ENCODE measurements around the gene KDR. TPM values are rescaled to one million over a fixed set of nuclear protein-coding genes. Genes with fewer than 3 reads are reported as not detected.

Gene KDR
- total and polyA plus RNA-seq, 4 donors: 6.1 to 39.1 (median 24.6) TPM

DNA sequence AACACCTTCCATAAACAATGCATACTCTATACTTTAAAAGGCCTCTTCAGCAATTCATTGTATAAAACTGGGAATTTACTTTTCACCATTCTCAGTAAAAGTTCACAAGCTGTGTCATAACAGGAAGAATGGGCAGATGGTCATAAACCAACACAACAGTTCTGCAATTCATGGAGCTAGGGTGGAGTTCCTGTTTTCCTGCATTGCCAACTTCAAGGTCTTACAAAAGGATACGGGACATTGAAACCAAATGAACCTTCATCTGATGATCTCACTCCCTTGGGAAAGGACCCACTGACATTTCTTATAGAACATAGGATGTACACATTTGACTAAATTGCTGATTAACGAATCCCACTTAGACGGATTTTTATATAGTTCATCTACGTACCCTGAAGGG, 4.1 kb downstream of the KDR start:
- TF ChIP-seq HNF4A (conservative IDR thresholded peaks at IDR 0.05) (no peak), TAF1 (conservative IDR thresholded peaks at IDR 0.05) (no peak), FOXA1 (IDR thresholded peaks at IDR 0.05) (no peak), JUND (IDR thresholded peaks at IDR 0.05) (no peak)
- TF ChIP-seq, protein P1, sequence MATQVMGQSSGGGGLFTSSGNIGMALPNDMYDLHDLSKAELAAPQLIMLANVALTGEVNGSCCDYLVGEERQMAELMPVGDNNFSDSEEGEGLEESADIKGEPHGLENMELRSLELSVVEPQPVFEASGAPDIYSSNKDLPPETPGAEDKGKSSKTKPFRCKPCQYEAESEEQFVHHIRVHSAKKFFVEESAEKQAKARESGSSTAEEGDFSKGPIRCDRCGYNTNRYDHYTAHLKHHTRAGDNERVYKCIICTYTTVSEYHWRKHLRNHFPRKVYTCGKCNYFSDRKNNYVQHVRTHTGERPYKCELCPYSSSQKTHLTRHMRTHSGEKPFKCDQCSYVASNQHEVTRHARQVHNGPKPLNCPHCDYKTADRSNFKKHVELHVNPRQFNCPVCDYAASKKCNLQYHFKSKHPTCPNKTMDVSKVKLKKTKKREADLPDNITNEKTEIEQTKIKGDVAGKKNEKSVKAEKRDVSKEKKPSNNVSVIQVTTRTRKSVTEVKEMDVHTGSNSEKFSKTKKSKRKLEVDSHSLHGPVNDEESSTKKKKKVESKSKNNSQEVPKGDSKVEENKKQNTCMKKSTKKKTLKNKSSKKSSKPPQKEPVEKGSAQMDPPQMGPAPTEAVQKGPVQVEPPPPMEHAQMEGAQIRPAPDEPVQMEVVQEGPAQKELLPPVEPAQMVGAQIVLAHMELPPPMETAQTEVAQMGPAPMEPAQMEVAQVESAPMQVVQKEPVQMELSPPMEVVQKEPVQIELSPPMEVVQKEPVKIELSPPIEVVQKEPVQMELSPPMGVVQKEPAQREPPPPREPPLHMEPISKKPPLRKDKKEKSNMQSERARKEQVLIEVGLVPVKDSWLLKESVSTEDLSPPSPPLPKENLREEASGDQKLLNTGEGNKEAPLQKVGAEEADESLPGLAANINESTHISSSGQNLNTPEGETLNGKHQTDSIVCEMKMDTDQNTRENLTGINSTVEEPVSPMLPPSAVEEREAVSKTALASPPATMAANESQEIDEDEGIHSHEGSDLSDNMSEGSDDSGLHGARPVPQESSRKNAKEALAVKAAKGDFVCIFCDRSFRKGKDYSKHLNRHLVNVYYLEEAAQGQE (IDR thresholded peaks at IDR 0.05): no peak
- Histone ChIP-seq H3K9ac (ENCODE audit: low read depth in 1 of 2, low read length in 2 of 2) (no peak overlapping the region), H3K4me1 (ENCODE audit: control insufficient read depth in 4 of 4, insufficient read depth in 4 of 4, low read length in 3 of 4) (peaks cover 0 to 4% (median 0%) of the 10 kb centered on the region in 4 donors), H3K36me3 (ENCODE audit: control insufficient read depth in 4 of 4, insufficient read depth in 3 of 4, low read depth in 1 of 4, low read length in 3 of 4) (no peaks in the 10 kb centered on the region), H3K9me3 (ENCODE audit: control insufficient read depth in 4 of 4, low read length in 3 of 4) (no peaks in the 10 kb centered on the region), H3K4me3 (ENCODE audit: low read depth in 1 of 3, low read length in 3 of 3) (no peak overlapping the region), H3K27me3 (ENCODE audit: control insufficient read depth in 4 of 4, insufficient read depth in 4 of 4, low read length in 3 of 4) (peaks cover 0 to 9% (median 3%) of the 10 kb centered on the region in 4 donors), H3K27ac (ENCODE audit: low read depth in 1 of 2, low read length in 2 of 2) (no peak overlapping the region)
- DNase-seq (ENCODE audit: low spot score): no peak
- WGBS: 70% methylated on average over 4 of the region's 4 CpGs

DNA sequence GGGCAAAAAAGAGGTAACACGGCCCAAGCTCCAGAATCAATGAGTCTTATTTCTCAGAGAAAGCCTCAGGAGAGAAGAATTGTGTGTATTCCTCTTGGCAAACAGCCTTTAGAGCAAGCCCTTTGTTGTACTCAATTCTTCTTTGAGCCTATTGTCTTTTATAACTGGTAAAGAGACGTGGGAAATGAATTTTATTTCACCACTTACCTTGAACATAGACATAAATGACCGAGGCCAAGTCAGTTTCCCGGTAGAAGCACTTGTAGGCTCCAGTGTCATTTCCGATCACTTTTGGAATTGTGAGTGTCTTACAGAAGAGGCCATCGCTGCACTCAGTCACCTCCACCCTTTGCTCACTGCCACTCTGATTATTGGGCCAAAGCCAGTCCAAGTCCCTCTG, 7.0 kb downstream of the KDR start:
- H3K27ac ChIP-seq (ENCODE audit: low read depth in 1 of 2, low read length in 2 of 2): no peak overlapping the region
- H3K36me3 ChIP-seq (ENCODE audit: control insufficient read depth in 4 of 4, insufficient read depth in 3 of 4, low read depth in 1 of 4, low read length in 3 of 4): no peaks in the 10 kb centered on the region
- no peak for DNase-seq (ENCODE audit: low spot score)
- no peak for TF ChIP-seq FOXA1 (IDR thresholded peaks at IDR 0.05)
- no peak for TF ChIP-seq RXRA (IDR thresholded peaks at IDR 0.05)
- TF ChIP-seq TAF1 (conservative IDR thresholded peaks at IDR 0.05): no peak
- TF ChIP-seq, protein P2, sequence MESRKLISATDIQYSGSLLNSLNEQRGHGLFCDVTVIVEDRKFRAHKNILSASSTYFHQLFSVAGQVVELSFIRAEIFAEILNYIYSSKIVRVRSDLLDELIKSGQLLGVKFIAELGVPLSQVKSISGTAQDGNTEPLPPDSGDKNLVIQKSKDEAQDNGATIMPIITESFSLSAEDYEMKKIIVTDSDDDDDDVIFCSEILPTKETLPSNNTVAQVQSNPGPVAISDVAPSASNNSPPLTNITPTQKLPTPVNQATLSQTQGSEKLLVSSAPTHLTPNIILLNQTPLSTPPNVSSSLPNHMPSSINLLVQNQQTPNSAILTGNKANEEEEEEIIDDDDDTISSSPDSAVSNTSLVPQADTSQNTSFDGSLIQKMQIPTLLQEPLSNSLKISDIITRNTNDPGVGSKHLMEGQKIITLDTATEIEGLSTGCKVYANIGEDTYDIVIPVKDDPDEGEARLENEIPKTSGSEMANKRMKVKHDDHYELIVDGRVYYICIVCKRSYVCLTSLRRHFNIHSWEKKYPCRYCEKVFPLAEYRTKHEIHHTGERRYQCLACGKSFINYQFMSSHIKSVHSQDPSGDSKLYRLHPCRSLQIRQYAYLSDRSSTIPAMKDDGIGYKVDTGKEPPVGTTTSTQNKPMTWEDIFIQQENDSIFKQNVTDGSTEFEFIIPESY (IDR thresholded peaks at IDR 0.05): no peak
- no peak for TF ChIP-seq EGR1 (IDR thresholded peaks at IDR 0.05; ENCODE audit: low read depth in 2 of 2)
- no peak for TF ChIP-seq JUND (IDR thresholded peaks at IDR 0.05)
- TF ChIP-seq, protein P3, sequence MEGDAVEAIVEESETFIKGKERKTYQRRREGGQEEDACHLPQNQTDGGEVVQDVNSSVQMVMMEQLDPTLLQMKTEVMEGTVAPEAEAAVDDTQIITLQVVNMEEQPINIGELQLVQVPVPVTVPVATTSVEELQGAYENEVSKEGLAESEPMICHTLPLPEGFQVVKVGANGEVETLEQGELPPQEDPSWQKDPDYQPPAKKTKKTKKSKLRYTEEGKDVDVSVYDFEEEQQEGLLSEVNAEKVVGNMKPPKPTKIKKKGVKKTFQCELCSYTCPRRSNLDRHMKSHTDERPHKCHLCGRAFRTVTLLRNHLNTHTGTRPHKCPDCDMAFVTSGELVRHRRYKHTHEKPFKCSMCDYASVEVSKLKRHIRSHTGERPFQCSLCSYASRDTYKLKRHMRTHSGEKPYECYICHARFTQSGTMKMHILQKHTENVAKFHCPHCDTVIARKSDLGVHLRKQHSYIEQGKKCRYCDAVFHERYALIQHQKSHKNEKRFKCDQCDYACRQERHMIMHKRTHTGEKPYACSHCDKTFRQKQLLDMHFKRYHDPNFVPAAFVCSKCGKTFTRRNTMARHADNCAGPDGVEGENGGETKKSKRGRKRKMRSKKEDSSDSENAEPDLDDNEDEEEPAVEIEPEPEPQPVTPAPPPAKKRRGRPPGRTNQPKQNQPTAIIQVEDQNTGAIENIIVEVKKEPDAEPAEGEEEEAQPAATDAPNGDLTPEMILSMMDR (IDR thresholded peaks at IDR 0.05; ENCODE audit: low read depth, low read length, missing input control): no peak
- TF ChIP-seq, protein P4, sequence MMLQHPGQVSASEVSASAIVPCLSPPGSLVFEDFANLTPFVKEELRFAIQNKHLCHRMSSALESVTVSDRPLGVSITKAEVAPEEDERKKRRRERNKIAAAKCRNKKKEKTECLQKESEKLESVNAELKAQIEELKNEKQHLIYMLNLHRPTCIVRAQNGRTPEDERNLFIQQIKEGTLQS (IDR thresholded peaks at IDR 0.05): no peak
- TF ChIP-seq HNF4G (IDR thresholded peaks at IDR 0.05): no peak
- TF ChIP-seq YY1 (IDR thresholded peaks at IDR 0.05): no peak
- TF ChIP-seq, protein P5, sequence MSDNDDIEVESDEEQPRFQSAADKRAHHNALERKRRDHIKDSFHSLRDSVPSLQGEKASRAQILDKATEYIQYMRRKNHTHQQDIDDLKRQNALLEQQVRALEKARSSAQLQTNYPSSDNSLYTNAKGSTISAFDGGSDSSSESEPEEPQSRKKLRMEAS (IDR thresholded peaks at IDR 0.05): no peak
- no peaks in the 10 kb centered on the region for H3K27me3 ChIP-seq (ENCODE audit: control insufficient read depth in 4 of 4, insufficient read depth in 4 of 4, low read length in 3 of 4)
- no peak overlapping the region for H3K9ac ChIP-seq (ENCODE audit: low read depth in 1 of 2, low read length in 2 of 2)
- 72% methylated on average over 6 of the region's 6 CpGs for WGBS
- no peaks in the 10 kb centered on the region for H3K9me3 ChIP-seq (ENCODE audit: control insufficient read depth in 4 of 4, low read length in 3 of 4)
- no peaks in the 10 kb centered on the region for H3K4me1 ChIP-seq (ENCODE audit: control insufficient read depth in 4 of 4, insufficient read depth in 4 of 4, low read length in 3 of 4)
- H3K4me3 ChIP-seq (ENCODE audit: low read depth in 1 of 3, low read length in 3 of 3): no peak overlapping the region
